ENCODE data around the gene COL6A2. TPM values are rescaled to one million over a fixed set of nuclear protein-coding genes. Genes with fewer than 3 reads are reported as not detected.

Gene COL6A2
- 17.8 TPM for total RNA-seq

DNA sequence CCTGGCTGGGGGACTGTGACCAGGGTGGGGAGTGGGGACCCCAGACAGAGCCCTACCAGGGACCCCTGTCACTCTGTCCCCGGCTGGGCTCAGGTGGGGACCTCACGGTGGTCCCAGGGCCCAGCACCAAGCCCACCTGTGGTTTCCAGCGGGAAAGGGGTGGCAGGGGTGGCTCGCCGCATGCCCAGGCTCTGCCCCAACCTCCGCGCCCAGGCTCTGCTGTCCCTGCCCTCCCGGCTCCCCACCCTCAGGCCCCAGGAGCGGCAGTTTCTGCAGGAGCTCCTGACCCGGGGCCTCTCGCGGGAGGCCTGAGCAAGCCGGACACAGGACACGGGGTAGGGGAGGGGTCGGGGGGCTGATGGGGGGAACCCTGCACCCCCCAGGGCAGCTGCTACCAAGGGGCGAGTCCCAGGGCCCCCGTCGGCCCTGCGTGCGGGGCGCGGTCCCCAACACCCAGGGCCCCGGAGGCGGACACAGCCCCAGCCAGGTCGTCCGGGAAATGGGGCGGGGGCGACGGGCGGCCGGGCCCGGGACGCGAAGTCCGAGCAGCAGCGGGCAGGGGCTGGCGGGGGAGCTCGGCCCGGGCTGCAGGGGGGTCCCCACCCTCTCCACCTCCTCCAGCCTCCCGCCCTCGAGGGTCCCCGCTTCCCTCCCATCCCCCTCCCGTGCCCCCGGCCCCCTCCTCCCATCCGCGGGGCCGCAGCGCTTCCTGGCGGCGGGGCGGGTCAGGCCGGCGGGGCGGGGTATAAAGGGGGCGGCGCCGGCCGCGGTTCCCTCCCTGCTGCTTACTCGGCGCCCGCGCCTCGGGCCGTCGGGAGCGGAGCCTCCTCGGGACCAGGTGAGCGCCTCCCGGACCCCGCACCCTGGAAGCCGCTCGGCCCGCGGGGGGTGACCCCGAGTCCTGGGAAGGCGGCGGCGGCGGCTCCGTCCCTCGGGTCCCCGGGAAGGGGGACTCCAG, at the start of gene COL6A2:
Gene COL6A2 (plus strand): TSS at position 777 of the 958 bp plus-strand sequence.

DNA sequence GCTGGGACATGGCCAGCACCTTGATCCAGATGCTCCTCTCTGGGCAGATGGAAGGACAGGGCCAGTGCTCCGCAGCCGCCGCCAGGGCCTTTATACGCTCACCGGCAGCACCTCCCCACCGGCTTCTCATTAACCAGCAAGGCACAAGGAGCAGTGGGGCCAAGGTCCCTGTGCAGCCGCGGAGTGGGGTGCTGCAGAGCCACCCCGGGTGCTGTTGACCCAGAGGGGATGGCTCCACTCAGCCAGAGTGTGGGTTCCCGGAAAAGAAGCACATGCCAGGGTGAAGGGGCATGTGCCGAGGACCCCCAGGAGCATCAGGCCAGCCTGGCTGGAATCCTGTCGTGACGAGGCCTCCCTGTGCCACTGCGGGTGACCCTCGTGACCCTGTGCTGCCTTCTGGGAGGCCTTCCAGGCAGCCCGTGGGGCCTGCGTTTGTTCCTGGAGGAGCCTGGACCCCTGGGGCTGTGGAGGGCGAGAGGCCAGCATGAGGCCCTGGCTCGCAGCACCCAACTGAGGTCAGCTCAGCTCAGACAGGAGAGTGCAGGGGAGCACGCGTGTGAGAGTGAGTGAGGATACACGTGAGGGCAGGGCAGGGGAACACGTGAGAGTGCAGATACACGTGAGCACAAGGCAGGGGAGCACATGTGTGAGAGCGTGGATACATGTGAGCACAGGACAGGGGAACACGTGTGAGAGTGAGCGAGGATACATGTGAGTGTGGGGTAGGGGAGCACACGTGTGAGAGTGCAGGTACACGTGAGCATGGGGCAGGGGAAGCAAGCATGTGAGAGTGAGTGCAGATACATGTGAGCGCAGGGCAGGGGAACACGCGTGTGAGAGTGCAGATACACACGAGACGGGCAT, 57.8 kb downstream of the COL6A2 start, which contains the start of gene FTCD:
Gene FTCD (minus strand): TSS at position 66 of the 864 bp plus-strand sequence. CDS start 56 bp downstream, at position 10.

Small RNA genes within 50 kb of the gene (small RNA-seq; reads per million reads assigned to genes)
- not detected for gene PSMA6P3 (ENCODE audit: low replicate concordance)

Other genes with a start within 250 kb of the COL6A2 start
- 56.7 TPM for gene COL6A1, start 116.3 kb upstream of the COL6A2 start, total RNA-seq
- 2.2 TPM for gene FTCD, start 57.5 kb downstream of the COL6A2 start, total RNA-seq
- gene SPATC1L, start 86.3 kb downstream of the COL6A2 start, total RNA-seq, result 10.3 TPM
- gene LSS, start 130.7 kb downstream of the COL6A2 start, total RNA-seq, result 118 TPM
- 130 TPM for gene MCM3AP, start 187.5 kb downstream of the COL6A2 start, total RNA-seq
- 15.7 TPM for gene YBEY, start 188.2 kb downstream of the COL6A2 start, total RNA-seq
- gene C21orf58, start 225.8 kb downstream of the COL6A2 start, total RNA-seq, result 5.9 TPM
- 58.8 TPM for gene PCNT, start 226.0 kb downstream of the COL6A2 start, total RNA-seq

All from parietal lobe (tissue), 2 donors.